ENCODE data around the gene RAD51.

The RAD51 gene

GRCh38 chr15:40722354-40722753 lies 27.4 kb downstream of the RAD51 start:
- DNase-seq (ENCODE audit: low read depth in 2 of 2) = no peak

- DNase-seq (ENCODE audit: low read depth in 2 of 2) = no peak
Measured at GRCh38 chr15:40722934-40723333, 28.0 kb downstream of the RAD51 start.

- DNase-seq (ENCODE audit: low read depth in 2 of 2) = no peak
Measured at GRCh38 chr15:40723919-40724318, 28.9 kb downstream of the RAD51 start.

- DNase-seq (ENCODE audit: low read depth in 2 of 2) = no peak
Measured at GRCh38 chr15:40731034-40731433, 36.1 kb downstream of the RAD51 start.

GRCh38 chr15:40736575-40736974 lies 41.6 kb downstream of the RAD51 start:
- DNase-seq (ENCODE audit: low read depth in 2 of 2) = no peak

GRCh38 chr15:40737048-40737447 lies 42.1 kb downstream of the RAD51 start:
- DNase-seq (ENCODE audit: low read depth in 2 of 2) = no peak

- DNase-seq (ENCODE audit: low read depth in 2 of 2) = no peak
Measured at GRCh38 chr15:40739047-40739446, 44.1 kb downstream of the RAD51 start.

GRCh38 chr15:40739854-40740253 lies 44.9 kb downstream of the RAD51 start:
- DNase-seq (ENCODE audit: low read depth in 2 of 2) = no peak

GRCh38 chr15:40743485-40743901 lies 48.5 kb downstream of the RAD51 start:
- no peak for DNase-seq (ENCODE audit: low read depth in 2 of 2)

GRCh38 chr15:40743921-40744814 lies 49.2 kb downstream of the RAD51 start:
- DNase-seq (ENCODE audit: low read depth in 2 of 2) = no peak

GRCh38 chr15:40744815-40745152 lies 49.8 kb downstream of the RAD51 start:
- DNase-seq (ENCODE audit: low read depth in 2 of 2) = no peak

GRCh38 chr15:40746916-40747418 lies 52.0 kb downstream of the RAD51 start:
- DNase-seq (ENCODE audit: low read depth in 2 of 2) = peak in 1 of 2 experiments; percentile 43

GRCh38 chr15:40747685-40748631 lies 53.0 kb downstream of the RAD51 start:
- no peak for DNase-seq (ENCODE audit: low read depth in 2 of 2)

GRCh38 chr15:40749151-40749630 lies 54.2 kb downstream of the RAD51 start:
- DNase-seq (ENCODE audit: low read depth in 2 of 2) = no peak

- DNase-seq (ENCODE audit: low read depth in 2 of 2) = no peak
Measured at GRCh38 chr15:40750885-40751284, 55.9 kb downstream of the RAD51 start.

GRCh38 chr15:40751745-40752144 lies 56.8 kb downstream of the RAD51 start:
- no peak for DNase-seq (ENCODE audit: low read depth in 2 of 2)

GRCh38 chr15:40754574-40754882 lies 59.6 kb downstream of the RAD51 start:
- DNase-seq (ENCODE audit: low read depth in 2 of 2) = no peak

- DNase-seq (ENCODE audit: low read depth in 2 of 2) = peak; percentile 70 to 78
Measured at GRCh38 chr15:40754883-40755811, 60.2 kb downstream of the RAD51 start, which contains the start of gene RMDN3. TSS of gene RMDN3 (minus strand) at chr15:40755254. CDS start at chr15:40754783, 471 bp downstream.

- no peak for DNase-seq (ENCODE audit: low read depth in 2 of 2)
Measured at GRCh38 chr15:40755812-40756208, 60.8 kb downstream of the RAD51 start.

- DNase-seq (ENCODE audit: low read depth in 2 of 2) = no peak
Measured at GRCh38 chr15:40756938-40757337, 62.0 kb downstream of the RAD51 start.

- no peak for DNase-seq (ENCODE audit: low read depth in 2 of 2)
Measured at GRCh38 chr15:40759961-40760360, 65.0 kb downstream of the RAD51 start.

Data from fibroblast of skin of left biceps (primary cell).